Kidney epithelial cell (primary cell): Measurements from ENCODE around the gene COMMD10. TPM values are rescaled to one million over a fixed set of nuclear protein-coding genes. Genes with fewer than 3 reads are reported as not detected.

Experiments
- DNase-seq: peaks from one replicate; pipeline ENCODE4 v3.0.0-alpha.2; 2010; ENCODE audit warnings: low read depth
- H3K27me3 ChIP-seq: 2 replicates; pipeline ENCODE4 v1.6.0; 2011; ENCODE audit warnings: low read length; ENCODE audit not compliant: control insufficient read depth, insufficient read depth
- H3K36me3 ChIP-seq: 2 replicates; pipeline ENCODE4 v1.5.1; 2011; ENCODE audit warnings: low read length; ENCODE audit not compliant: control insufficient read depth, insufficient read depth
- H3K4me3 ChIP-seq: 2 replicates; pipeline ENCODE4 v1.5.1; 2011; ENCODE audit warnings: low read depth, mild to moderate bottlenecking, control low read depth, low read length
- total RNA-seq: library from RNA; depleted of rRNA; stranded (reverse); fragments of >200 nt; gene quantifications from 2 replicates; pipeline ENCODE4 v1.2.3, GENCODE V29; 2015
- TF ChIP-seq, protein P1 (sequence below): IDR thresholded peaks from 2 replicates; pipeline ENCODE4 v1.5.1; 2011; ENCODE audit warnings: mild to moderate bottlenecking, moderate library complexity, low read length, control low read depth, inconsistent platforms; ENCODE audit not compliant: insufficient read depth, poor library complexity, severe bottlenecking

COMMD10 gene
- total RNA-seq: 31.4 and 32.0 TPM in 2 replicates

DNA sequence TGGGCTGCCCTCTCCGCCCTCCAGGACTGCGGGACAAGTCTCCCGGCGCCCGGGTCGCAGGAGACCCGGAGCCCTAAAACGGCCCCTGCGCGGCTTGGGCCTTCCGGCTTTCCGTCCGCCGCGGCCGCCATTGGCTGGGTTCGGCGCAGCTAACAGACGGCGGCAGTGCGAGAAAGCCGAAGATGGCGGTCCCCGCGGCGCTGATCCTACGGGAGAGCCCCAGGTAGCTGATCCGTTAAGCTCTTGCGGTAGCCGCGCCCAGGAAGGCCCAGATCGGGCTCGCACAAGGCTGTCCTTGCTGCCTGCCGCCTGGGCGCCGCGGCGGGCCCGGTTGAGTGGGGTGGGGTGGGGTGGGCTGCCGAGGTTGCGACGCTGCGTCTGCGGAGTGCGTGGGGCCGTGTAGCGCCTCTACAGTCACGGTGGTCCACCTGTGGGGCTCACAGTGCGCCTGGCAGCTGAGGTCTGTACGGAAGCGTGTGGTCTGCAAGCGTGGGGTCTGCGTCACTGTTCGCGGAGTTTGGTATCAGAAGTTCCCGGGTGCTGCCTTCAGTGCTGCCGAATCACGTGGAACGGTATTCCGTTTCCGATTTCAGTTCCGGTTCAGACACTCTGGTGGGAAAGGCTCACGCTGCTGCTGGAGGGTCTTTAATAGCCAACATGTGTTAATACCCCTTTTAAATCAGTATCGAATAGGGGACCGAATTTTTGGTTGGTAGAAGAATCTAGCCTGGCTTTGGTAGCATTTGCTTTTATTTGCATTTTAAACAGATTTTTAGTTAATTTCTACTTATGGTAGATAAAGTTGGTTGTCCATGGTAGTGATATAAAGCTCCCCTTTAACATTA is at the start of gene COMMD10:
TSS of gene COMMD10 (plus strand) at position 155 of the 845 bp plus-strand sequence.
- H3K4me3 ChIP-seq: peak within 1 kb of the TSS; percentile 99
- H3K36me3 ChIP-seq: no peaks in the 10 kb centered on the region
- peak; percentile 48 for DNase-seq
- TF ChIP-seq, protein P1, sequence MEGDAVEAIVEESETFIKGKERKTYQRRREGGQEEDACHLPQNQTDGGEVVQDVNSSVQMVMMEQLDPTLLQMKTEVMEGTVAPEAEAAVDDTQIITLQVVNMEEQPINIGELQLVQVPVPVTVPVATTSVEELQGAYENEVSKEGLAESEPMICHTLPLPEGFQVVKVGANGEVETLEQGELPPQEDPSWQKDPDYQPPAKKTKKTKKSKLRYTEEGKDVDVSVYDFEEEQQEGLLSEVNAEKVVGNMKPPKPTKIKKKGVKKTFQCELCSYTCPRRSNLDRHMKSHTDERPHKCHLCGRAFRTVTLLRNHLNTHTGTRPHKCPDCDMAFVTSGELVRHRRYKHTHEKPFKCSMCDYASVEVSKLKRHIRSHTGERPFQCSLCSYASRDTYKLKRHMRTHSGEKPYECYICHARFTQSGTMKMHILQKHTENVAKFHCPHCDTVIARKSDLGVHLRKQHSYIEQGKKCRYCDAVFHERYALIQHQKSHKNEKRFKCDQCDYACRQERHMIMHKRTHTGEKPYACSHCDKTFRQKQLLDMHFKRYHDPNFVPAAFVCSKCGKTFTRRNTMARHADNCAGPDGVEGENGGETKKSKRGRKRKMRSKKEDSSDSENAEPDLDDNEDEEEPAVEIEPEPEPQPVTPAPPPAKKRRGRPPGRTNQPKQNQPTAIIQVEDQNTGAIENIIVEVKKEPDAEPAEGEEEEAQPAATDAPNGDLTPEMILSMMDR: no peak
- no peaks in the 10 kb centered on the region for H3K27me3 ChIP-seq

DNA sequence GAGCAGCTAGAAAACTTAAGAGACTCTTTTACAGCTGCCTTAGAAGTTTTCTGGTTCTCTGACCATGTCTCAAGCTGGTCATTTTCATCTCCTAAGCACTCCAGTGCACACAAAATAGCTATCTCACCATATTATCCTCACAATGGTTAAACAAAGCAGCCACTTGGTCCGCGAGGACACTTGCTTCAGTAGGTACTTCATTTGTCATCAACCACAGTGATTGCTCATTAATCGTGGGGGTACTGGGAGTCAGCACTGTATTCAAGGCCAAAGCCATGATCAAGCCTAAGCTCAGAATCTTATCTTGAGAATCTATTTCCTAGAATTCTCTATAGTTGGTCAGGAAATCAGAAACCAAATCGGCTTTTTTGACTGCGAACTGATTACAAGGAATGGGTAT is 49.7 kb upstream of the COMMD10 start:
- H3K4me3 ChIP-seq: no peak overlapping the region
- TF ChIP-seq, protein P1: no peak
- no peaks in the 10 kb centered on the region for H3K36me3 ChIP-seq
- DNase-seq: peak; percentile 70
- no peaks in the 10 kb centered on the region for H3K27me3 ChIP-seq

DNA sequence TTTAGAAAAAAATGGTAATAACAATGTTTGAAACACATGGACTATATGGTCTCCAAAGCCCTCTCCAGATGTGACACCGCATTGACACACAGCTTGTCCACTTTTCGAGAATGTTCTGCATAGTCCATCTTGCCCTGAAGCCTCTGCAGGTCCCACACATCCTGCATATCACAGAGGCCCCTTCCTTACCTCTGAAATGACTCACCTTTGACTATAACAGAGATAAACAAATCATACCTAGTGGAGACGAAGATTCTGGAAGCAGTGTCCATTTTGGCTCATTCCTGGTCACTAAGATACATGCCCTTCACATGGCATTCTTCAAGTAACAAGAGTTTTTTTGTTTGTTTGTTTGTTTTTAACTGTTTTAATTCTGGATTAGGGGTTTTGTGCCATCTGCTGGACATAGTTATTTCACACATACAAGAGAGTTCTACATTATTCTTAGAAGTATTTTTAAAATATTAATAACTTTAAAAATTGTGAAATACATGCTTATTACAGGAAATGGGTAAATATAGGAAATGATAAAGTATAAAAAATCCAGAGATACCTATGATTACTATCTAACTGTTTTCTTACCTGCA is 47.5 kb upstream of the COMMD10 start:
- no peaks in the 10 kb centered on the region for H3K27me3 ChIP-seq
- TF ChIP-seq, protein P1: peak; percentile 10
- no peak overlapping the region for H3K4me3 ChIP-seq
- H3K36me3 ChIP-seq: no peaks in the 10 kb centered on the region
- DNase-seq: no peak

DNA sequence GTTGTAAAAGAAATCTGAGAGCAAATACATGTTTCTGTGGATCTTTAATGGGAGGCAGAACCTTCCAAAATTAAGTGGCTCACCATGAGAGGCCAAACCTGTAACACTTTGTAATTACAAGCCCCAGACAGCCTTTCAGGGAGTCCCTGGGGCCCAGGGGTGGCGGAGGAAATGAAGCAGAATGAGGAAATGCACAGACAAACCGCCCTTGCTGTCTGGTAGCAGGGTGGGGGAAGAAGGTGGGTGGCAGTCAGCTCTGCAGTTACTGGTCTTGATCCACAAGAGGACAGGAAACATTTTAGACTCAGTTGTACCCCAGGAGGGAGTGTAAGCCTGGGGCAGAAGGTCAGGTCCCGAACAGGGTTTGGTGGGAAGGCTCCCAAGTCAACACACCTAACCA is 46.0 kb upstream of the COMMD10 start:
- Histone ChIP-seq H3K4me3 (no peak overlapping the region), H3K27me3 (no peaks in the 10 kb centered on the region), H3K36me3 (no peaks in the 10 kb centered on the region)
- DNase-seq: no peak
- TF ChIP-seq, protein P1: no peak

DNA sequence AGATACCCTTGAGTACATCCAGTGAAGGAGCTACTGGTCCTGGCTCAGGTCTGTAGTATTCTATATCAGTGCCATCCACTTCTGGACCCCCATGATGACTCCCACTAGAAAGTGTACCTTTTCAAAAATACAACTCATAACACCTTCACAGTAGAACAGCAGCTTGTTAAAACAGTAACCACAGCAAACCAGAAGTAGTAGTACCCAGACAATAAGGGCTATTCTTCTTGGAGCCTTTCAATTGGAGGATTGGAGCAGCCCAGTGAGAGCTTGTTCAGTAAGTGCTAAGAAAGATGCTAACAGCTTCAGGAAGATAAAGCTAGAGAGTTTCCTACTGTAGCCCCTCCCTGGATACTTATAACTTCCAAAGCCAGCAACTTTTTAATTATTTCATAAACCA is 42.5 kb upstream of the COMMD10 start:
- no peaks in the 10 kb centered on the region for H3K27me3 ChIP-seq
- TF ChIP-seq, protein P1: no peak
- no peaks in the 10 kb centered on the region for H3K36me3 ChIP-seq
- no peak for DNase-seq
- H3K4me3 ChIP-seq: no peak overlapping the region

DNA sequence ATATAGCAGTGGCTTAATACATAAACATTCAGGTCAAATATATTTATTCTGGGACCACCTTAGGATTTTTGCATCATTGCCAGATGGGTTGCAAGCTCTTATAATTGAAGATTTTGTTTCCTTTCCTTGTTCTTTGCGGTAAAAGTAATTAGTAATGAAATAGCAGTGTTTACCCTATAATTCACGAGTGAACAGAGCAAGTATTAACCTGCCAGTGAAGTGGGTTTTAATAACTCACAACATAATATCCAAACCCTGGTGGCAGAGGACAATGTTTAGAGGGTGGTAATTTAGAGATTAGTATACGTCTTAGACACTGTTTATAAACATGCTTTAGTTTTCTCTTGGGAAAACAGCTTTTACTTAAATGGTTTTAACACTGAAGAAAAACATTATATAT is 40.8 kb upstream of the COMMD10 start:
- Histone ChIP-seq H3K4me3 (no peak overlapping the region), H3K27me3 (no peaks in the 10 kb centered on the region), H3K36me3 (no peaks in the 10 kb centered on the region)
- TF ChIP-seq, protein P1: no peak
- DNase-seq: no peak
